Prostate gland (tissue), 2 donors: ENCODE measurements around the gene ATP6V0E2. TPM values are rescaled to one million over a fixed set of nuclear protein-coding genes. Genes with fewer than 3 reads are reported as not detected.
A peak's percentile ranks its signal among the peaks of the same experiment; 100 is the strongest.

Experiments used
- DNase-seq: peaks from one replicate; pipeline ENCODE4 v3.0.0-alpha.2; 2019; ENCODE audit warnings: low spot score
- H3K27ac ChIP-seq, 2 donors: fragments of 200-600 bp; sonication (generic); 2 replicates each; pipeline ENCODE4 v1.5.1; 2017 to 2019
- H3K27me3 ChIP-seq: fragments of 200-600 bp; sonication (generic); replicated peaks from 2 replicates; pipeline ENCODE4 v1.5.1; 2019; ENCODE audit not compliant: insufficient read depth
- H3K36me3 ChIP-seq, 2 donors: fragments of 200-600 bp; sonication (generic); 1 replicate in 1 of 2; 2 replicates in 1 of 2; pipeline versions ENCODE4 v1.5.1 to v1.8.1; 2017 to 2019
- H3K4me1 ChIP-seq: fragments of 200-600 bp; sonication (generic); replicated peaks from 2 replicates; pipeline ENCODE4 v1.5.1; 2019
- H3K4me3 ChIP-seq, 2 donors: fragments of 200-600 bp; sonication (generic); 2 replicates each; pipeline ENCODE4 v1.5.1; 2017 to 2019
- H3K9me3 ChIP-seq: fragments of 200-600 bp; sonication (generic); 2 replicates; pipeline ENCODE4 v1.5.1; 2017
- CTCF ChIP-seq, 4 experiments: fragments of 200-600 bp in 2 of 4; fragments of 450-650 bp in 2 of 4; sonication (generic) in 2 of 4; IDR thresholded peaks; 1 replicate in 3 of 4; 2 replicates in 1 of 4; pipeline ENCODE4 v1.5.1; 2016 to 2019; ENCODE audit warnings: antibody characterized with exemption in 4 of 4, mild to moderate bottlenecking in 2 of 4, moderate library complexity in 2 of 4
- POLR2A ChIP-seq: fragments of 450-650 bp; IDR thresholded peaks from one replicate; pipeline ENCODE4 v1.6.1; 2016; ENCODE audit warnings: antibody characterized with exemption, mild to moderate bottlenecking
- POLR2AphosphoS5 ChIP-seq: sonication (generic); formaldehyde crosslinking; IDR thresholded peaks from one replicate; pipeline ENCODE4 v1.6.1; 2017; ENCODE audit warnings: antibody characterized with exemption
- WGBS: methylation state at CpG from one replicate; pipeline ENCODE4 v1.1.5; 2018; 5-methylcytosine and 5-hydroxymethylcytosine counted together
- intact Hi-C: fragments of 100-400 bp; cut with DNase I; formaldehyde crosslinking; loops from one replicate; pipeline ENCODE4 v1.14.2; 2022
- total RNA-seq, 2 donors: library from RNA; depleted of rRNA; stranded (reverse); fragments of >200 nt; gene quantifications; one replicate each; pipeline ENCODE4 v1.1.0, GENCODE V29; 2016

Gene ATP6V0E2
- total RNA-seq, 2 donors from 2014 or later: 67.3 to 95.3 TPM

GRCh38 chr7:149873970-149874643, 338 bp downstream of the ATP6V0E2 start:
- TF ChIP-seq CTCF (IDR thresholded peaks at IDR 0.05) (no peak), POLR2A (no peak), POLR2AphosphoS5 (no peak)
- Histone ChIP-seq H3K27ac (peak overlapping the region; percentile 4 to 91), H3K4me3 (peak overlapping the region; percentile 61 to 82), H3K4me1 (peaks cover 4% of the 10 kb centered on the region), H3K27me3 (no peaks in the 10 kb centered on the region), H3K9me3 (no peaks in the 10 kb centered on the region), H3K36me3 (no peaks in the 10 kb centered on the region)
- no peak for DNase-seq
- intact Hi-C loops: loop anchor here (2.0 kb wide), 1 partner anchor 35 kb away; the partner anchor contains the start of gene ZNF862
- WGBS: 8% methylated on average over 40 of the region's 46 CpGs

- Histone ChIP-seq H3K9me3 (no peaks in the 10 kb centered on the region), H3K27me3 (no peaks in the 10 kb centered on the region), H3K4me3 (peak overlapping the region; percentile 61 to 82), H3K36me3 (no peaks in the 10 kb centered on the region), H3K4me1 (peaks cover 4% of the 10 kb centered on the region), H3K27ac (no peak overlapping the region)
- DNase-seq: peak; percentile 73
- TF ChIP-seq POLR2AphosphoS5 (peak; percentile 60), CTCF (IDR thresholded peaks at IDR 0.05) (no peak), POLR2A (no peak)
- 52% methylated on average over 8 of the region's 8 CpGs for WGBS
- intact Hi-C loops: no loop called here
Observed at GRCh38 chr7:149874644-149875028, 867 bp downstream of the ATP6V0E2 start.

- intact Hi-C loops: no loop called here
- Histone ChIP-seq H3K4me1 (peaks cover 4% of the 10 kb centered on the region), H3K36me3 (no peaks in the 10 kb centered on the region), H3K27me3 (no peaks in the 10 kb centered on the region), H3K9me3 (no peaks in the 10 kb centered on the region), H3K4me3 (no peak overlapping the region), H3K27ac (no peak overlapping the region)
- WGBS: 95% methylated on average over 4 of the region's 4 CpGs
- DNase-seq: peak; percentile 3
- TF ChIP-seq POLR2AphosphoS5 (no peak), CTCF (IDR thresholded peaks at IDR 0.05) (no peak), POLR2A (no peak)
Observed at GRCh38 chr7:149875396-149875795, 1.6 kb downstream of the ATP6V0E2 start.

GRCh38 chr7:149877890-149878522, 4.2 kb downstream of the ATP6V0E2 start:
- intact Hi-C loops: no loop called here
- no peaks in the 10 kb centered on the region for H3K36me3 ChIP-seq
- no peaks in the 10 kb centered on the region for H3K9me3 ChIP-seq
- H3K4me3 ChIP-seq: no peak overlapping the region
- DNase-seq: no peak
- no peaks in the 10 kb centered on the region for H3K4me1 ChIP-seq
- TF ChIP-seq CTCF (IDR thresholded peaks at IDR 0.05): no peak
- TF ChIP-seq POLR2AphosphoS5: no peak
- TF ChIP-seq POLR2A: no peak
- no peak overlapping the region for H3K27ac ChIP-seq
- no peaks in the 10 kb centered on the region for H3K27me3 ChIP-seq
- WGBS: 88% methylated on average over 16 of the region's 16 CpGs

GRCh38 chr7:149878523-149878921, 4.8 kb downstream of the ATP6V0E2 start:
- Histone ChIP-seq H3K9me3 (no peaks in the 10 kb centered on the region), H3K4me1 (no peaks in the 10 kb centered on the region), H3K4me3 (no peak overlapping the region), H3K27me3 (no peaks in the 10 kb centered on the region), H3K27ac (no peak overlapping the region), H3K36me3 (no peaks in the 10 kb centered on the region)
- TF ChIP-seq CTCF (IDR thresholded peaks at IDR 0.05) (no peak), POLR2AphosphoS5 (no peak), POLR2A (no peak)
- peak; percentile 4 for DNase-seq
- intact Hi-C loops: no loop called here
- WGBS: 79% methylated on average over 12 of the region's 13 CpGs
